HFFc6 (cell line): ENCODE measurements around the gene TMEM59L. TPM values are rescaled to one million over a fixed set of nuclear protein-coding genes. Genes with fewer than 3 reads are reported as not detected.

Experiments
- DNase-seq: peaks from one replicate; pipeline ENCODE4 v3.0.0-alpha.2; 2018
- H3K27ac Mint-ChIP-seq: 2 replicates; pipeline ENCODE4 v1.8.0; 2020; ENCODE audit warnings: mild to moderate bottlenecking, mixed read lengths
- H3K27me3 Mint-ChIP-seq: 2 replicates; pipeline ENCODE4 v1.8.0; 2021; ENCODE audit warnings: mild to moderate bottlenecking, moderate library complexity, mixed read lengths; ENCODE audit not compliant: insufficient read depth
- H3K36me3 Mint-ChIP-seq: 2 replicates; pipeline ENCODE4 v1.8.0; 2021; ENCODE audit warnings: low read depth, mixed read lengths
- H3K4me1 Mint-ChIP-seq: 2 replicates; pipeline ENCODE4 v1.8.0; 2020; ENCODE audit warnings: low read depth, mixed read lengths
- H3K4me3 Mint-ChIP-seq: 2 replicates; pipeline ENCODE4 v1.8.0; 2020; ENCODE audit warnings: mild to moderate bottlenecking, moderate library complexity, mixed read lengths
- H3K9me3 Mint-ChIP-seq: 2 replicates; pipeline ENCODE4 v1.8.0; 2020; ENCODE audit warnings: mild to moderate bottlenecking, mixed read lengths
- CTCF ChIP-seq: fragments of 200-600 bp; sonication (generic); IDR thresholded peaks from 2 replicates; pipeline ENCODE4 v1.5.0; 2021; ENCODE audit warnings: antibody characterized with exemption, mild to moderate bottlenecking
- total RNA-seq, 6 experiments: library from RNA; stranded (reverse); fragmentation: NEBNext Ultra II Directional; extraction: Animal tissue kit (Norgen Biotek cat#: 25700); gene quantifications; 2 replicates in 1 of 6; 3 replicates in 5 of 6; pipeline ENCODE4 v1.2.3, GENCODE V29; 2021

Gene TMEM59L
- total RNA-seq, 6 experiments from 2014 or later = 1.7 to 4.3 (median 3.2) TPM

DNA sequence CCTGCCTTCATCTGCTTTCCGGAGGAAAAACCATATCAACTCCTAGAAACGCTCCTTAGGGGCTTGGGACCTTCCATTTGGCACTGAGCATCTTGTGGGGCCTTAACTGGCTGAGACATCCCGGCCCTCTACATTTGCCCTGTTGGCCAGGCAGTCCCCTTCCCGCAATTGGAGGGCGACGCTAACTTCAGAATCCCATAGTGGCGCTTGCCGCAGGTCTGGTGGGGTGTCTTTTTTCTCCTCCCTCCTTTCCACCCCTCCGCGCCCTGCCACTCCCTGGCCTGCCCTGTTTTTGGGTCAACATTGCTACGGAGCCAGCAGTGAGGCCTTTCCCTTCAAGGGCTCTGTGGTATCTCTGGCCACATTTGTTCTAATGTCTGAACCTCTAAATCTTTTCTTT is 57.2 kb downstream of the TMEM59L start:
- peaks cover 10% of the 10 kb centered on the region; the same call in 1 of the 2 replicates for H3K36me3 Mint-ChIP-seq
- no peak for TF ChIP-seq CTCF
- peaks cover 9% of the 10 kb centered on the region; the same call in 1 of the 2 replicates for H3K4me1 Mint-ChIP-seq
- H3K9me3 Mint-ChIP-seq = no peaks in the 10 kb centered on the region
- peaks cover 5% of the 10 kb centered on the region for H3K27me3 Mint-ChIP-seq
- no peak overlapping the region; the same call in 1 of the 2 replicates for H3K27ac Mint-ChIP-seq
- no peak for DNase-seq
- no peak overlapping the region for H3K4me3 Mint-ChIP-seq

DNA sequence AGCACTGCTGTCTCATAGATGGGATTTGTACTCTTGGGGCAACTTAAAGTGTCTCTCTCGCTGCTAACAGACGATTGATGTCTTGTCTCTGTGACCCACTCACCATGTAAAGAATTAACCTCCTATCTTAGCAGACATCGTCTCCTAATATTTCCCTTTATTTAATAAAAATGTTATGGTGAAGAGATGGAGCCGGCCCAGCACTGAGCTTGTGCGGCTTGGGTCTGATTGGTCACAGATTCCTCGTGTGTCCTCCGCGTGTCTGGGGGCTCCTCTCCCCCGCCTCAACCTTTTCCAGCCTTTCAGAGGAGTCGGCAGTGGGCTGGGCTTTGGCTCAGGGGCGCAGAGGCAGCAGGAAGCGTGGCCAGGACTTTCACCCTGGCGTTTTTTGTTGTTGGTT is 57.6 kb downstream of the TMEM59L start:
- no peak for DNase-seq
- Mint-ChIP-seq H3K36me3 (peaks cover 10% of the 10 kb centered on the region; the same call in 1 of the 2 replicates), H3K27ac (no peak overlapping the region), H3K9me3 (no peaks in the 10 kb centered on the region), H3K4me3 (no peak overlapping the region), H3K4me1 (peaks cover 9% of the 10 kb centered on the region; the same call in 1 of the 2 replicates), H3K27me3 (peaks cover 5% of the 10 kb centered on the region)
- no peak for TF ChIP-seq CTCF

Other genes with a start within 250 kb of the TMEM59L start
- 10 to 100 TPM; 21.3 to 36.9 (median 24.9) TPM for gene GDF15, start 226.7 kb upstream of the TMEM59L start, total RNA-seq
- not detected for gene LRRC25, start 215.2 kb upstream of the TMEM59L start, total RNA-seq
- 10 to 100 TPM; 76.4 to 84.3 (median 80.4) TPM for gene SSBP4, start 193.5 kb upstream of the TMEM59L start, total RNA-seq
- 1 to 10 TPM; 2.3 to 3.7 (median 3.2) TPM for gene ISYNA1, start 174.7 kb upstream of the TMEM59L start, total RNA-seq
- gene ELL, start 90.8 kb upstream of the TMEM59L start, total RNA-seq = 10 to 100 TPM; 15.7 to 17.8 (median 16.4) TPM
- gene FKBP8, start 69.3 kb upstream of the TMEM59L start, total RNA-seq = 100 to 1,000 TPM; 229 to 284 (median 241) TPM
- gene KXD1, start 55.0 kb upstream of the TMEM59L start, total RNA-seq = 100 to 1,000 TPM; 109 to 123 (median 115) TPM
- gene UBA52, start 41.0 kb upstream of the TMEM59L start, total RNA-seq = 1,000 to 10,000 TPM; 1,140 to 1,305 (median 1,270) TPM
- 10 to 100 TPM; 50.2 to 73.8 (median 60.8) TPM for gene REX1BD, start 24.1 kb upstream of the TMEM59L start, total RNA-seq
- gene CRLF1, start 6.1 kb upstream of the TMEM59L start, total RNA-seq = 1 to 10 TPM; 1.6 to 4.1 (median 2.4) TPM
- gene KLHL26, start 24.2 kb downstream of the TMEM59L start, total RNA-seq = 1 to 10 TPM; 3.6 to 9.3 (median 7.4) TPM
- 10 to 100 TPM; 11.8 to 14.5 (median 13.4) TPM for gene CRTC1, start 70.8 kb downstream of the TMEM59L start, total RNA-seq
- 1 to 10 TPM in 3 of 6 experiments, under 1 TPM in 3; 0.67 to 6.1 (median 0.98) TPM for gene COMP, start 178.4 kb downstream of the TMEM59L start, total RNA-seq
- gene UPF1, start 219.1 kb downstream of the TMEM59L start, total RNA-seq = 10 to 100 TPM; 46.3 to 54.7 (median 51.4) TPM